ENCODE measurements around the gene SNX14. TPM values are rescaled to one million over a fixed set of nuclear protein-coding genes. Genes with fewer than 3 reads are reported as not detected.
A peak's percentile ranks its signal among the peaks of the same experiment; 100 is the strongest.

Gene SNX14
- total and polyA plus RNA-seq, 2 of the 13 experiments (the other 11 are each of a cell fraction or from before 2014, with no cell fraction given) = 83.5 to 112 TPM

DNA sequence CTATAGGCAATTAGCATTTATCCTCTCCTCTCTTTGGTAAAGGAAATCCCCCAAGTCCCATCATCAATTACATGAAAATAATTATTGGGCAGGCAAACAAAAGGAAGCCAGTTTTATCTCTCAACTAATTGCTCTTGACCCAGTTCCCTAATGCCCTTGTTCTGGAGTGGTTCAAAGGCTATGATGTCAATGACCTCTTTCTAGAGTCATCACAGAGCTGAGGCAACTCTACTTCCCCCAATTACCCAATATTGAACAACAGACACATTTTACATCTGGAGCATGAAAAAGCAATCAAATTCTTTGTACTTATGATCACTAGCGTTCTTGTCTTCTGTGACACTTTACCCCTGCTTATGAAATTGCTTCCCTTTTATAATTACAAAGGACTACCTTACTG is 100.3 kb downstream of the SNX14 start:
- CTCF ChIA-PET (ENCODE audit: low intra/inter-chr PET ratio, low total read pairs) = no interaction called here
- in situ Hi-C loops (cut with HindIII; ENCODE audit: extremely low pct_ligation_motif_present, low pct_unique_long_range_greater_than_20kb) = no loop called here
- FAIRE-seq = no peak

GRCh38 chr6:85490516-85491248 is 103.0 kb downstream of the SNX14 start:
- FAIRE-seq (no peak), ATAC-seq (0 out of 3 replicates have a peak, but pooled peaks have one; percentile 12), DNase-seq (ENCODE audit: low spot score) (no peak)
- Histone ChIP-seq H3K4me2 (ENCODE audit: low read depth, low read length) (no peak overlapping the region), H3K79me2 (ENCODE audit: insufficient read depth, low read length) (no peaks in the 10 kb centered on the region), H3K9ac (ENCODE audit: insufficient read depth, low read depth, low read length) (no peak overlapping the region), H3K27ac (ENCODE audit: extremely low read length, insufficient read depth, low read length) (no peak overlapping the region), H3K4me1 (ENCODE audit: insufficient read depth, low read length) (no peaks in the 10 kb centered on the region), H3K9me3 (ENCODE audit: low read length) (no peaks in the 10 kb centered on the region), H4K20me1 (ENCODE audit: insufficient read depth, low read length) (no peaks in the 10 kb centered on the region), H3K36me3 (replicated peaks in 1 of 2; ENCODE audit: control insufficient read depth in 1 of 2, insufficient read depth in 2 of 2, low read length in 2 of 2) (peaks cover 3 to 4% of the 10 kb centered on the region in 2 experiments; a peak in 2 of 5 replicates), H3K27me3 (ENCODE audit: control insufficient read depth in 1 of 2, insufficient read depth in 2 of 2, low read length in 2 of 2) (no peaks in the 10 kb centered on the region), H2AFZ (ENCODE audit: low read length) (no peak overlapping the region), H3K4me3 (replicated peaks in 1 of 3; ENCODE audit: insufficient read depth in 1 of 3, low read depth in 2 of 3, low read length in 3 of 3) (no peak overlapping the region)
- CTCF ChIA-PET (ENCODE audit: low intra/inter-chr PET ratio, low total read pairs) = no interaction called here
- no TSS peak for BruUV-seq (replicated peaks)
- POLR2A ChIA-PET = no interaction called here
- intact Hi-C loops (cut with micrococcal nuclease; ENCODE audit: unreplicated experiment) (no loop called here), in situ Hi-C loops (cut with HindIII; ENCODE audit: extremely low pct_ligation_motif_present, low pct_unique_long_range_greater_than_20kb) (no loop called here)
- WGBS (ENCODE audit: low lambda C conversion rate) = 89% methylated on average over 6 of the region's 6 CpGs
- TF ChIP-seq NFE2L2 (IDR thresholded peaks at IDR 0.05; ENCODE audit: low read length) (no peak), U2AF2 (IDR thresholded peaks at IDR 0.05; ENCODE audit: low read depth, low read length) (no peak), NFAT5 (CRISPR knock-in tag; IDR thresholded peaks at IDR 0.05) (no peak), SMAD9 (CRISPR knock-in tag; IDR thresholded peaks at IDR 0.05) (no peak), ZNF331 (CRISPR knock-in tag; IDR thresholded peaks at IDR 0.05) (no peak), TRIM24 (CRISPR knock-in tag; IDR thresholded peaks at IDR 0.05) (no peak), MED1 (CRISPR knock-in tag; IDR thresholded peaks at IDR 0.05) (no peak)

More for the DNA sequence above, 100.3 kb downstream of the SNX14 start:
- H3K9ac ChIP-seq (ENCODE audit: insufficient read depth, low read depth, low read length) = no peak overlapping the region
- H3K4me3 ChIP-seq (replicated peaks in 1 of 3; ENCODE audit: insufficient read depth in 1 of 3, low read depth in 2 of 3, low read length in 3 of 3) = no peak overlapping the region
- no TSS peak for BruUV-seq (replicated peaks)
- DNase-seq (ENCODE audit: low spot score) = no peak
- 46% methylated on average over 1 of the region's 1 CpG for WGBS (ENCODE audit: low lambda C conversion rate)
- no peaks in the 10 kb centered on the region for H3K4me1 ChIP-seq (ENCODE audit: insufficient read depth, low read length)
- no peak overlapping the region for H3K4me2 ChIP-seq (ENCODE audit: low read depth, low read length)
- intact Hi-C loops (cut with micrococcal nuclease; ENCODE audit: unreplicated experiment) = no loop called here
- no peak overlapping the region for H2AFZ ChIP-seq (ENCODE audit: low read length)
- no peak for ATAC-seq
- TF ChIP-seq ZNF775 (CRISPR knock-in tag; IDR thresholded peaks at IDR 0.05; ENCODE audit: borderline replicate concordance) (no peak), RXRB (CRISPR knock-in tag; IDR thresholded peaks at IDR 0.05; ENCODE audit: borderline replicate concordance) (peak; percentile 51), ZBTB26 (CRISPR knock-in tag; IDR thresholded peaks at IDR 0.05; ENCODE audit: borderline replicate concordance) (peak; percentile 90)
- peaks cover 0 to 4% of the 10 kb centered on the region in 2 experiments; a peak in 1 of 5 replicates for H3K36me3 ChIP-seq (replicated peaks in 1 of 2; ENCODE audit: control insufficient read depth in 1 of 2, insufficient read depth in 2 of 2, low read length in 2 of 2)
- H3K27ac ChIP-seq (ENCODE audit: extremely low read length, insufficient read depth, low read length) = no peak overlapping the region
- POLR2A ChIA-PET = no interaction called here
- no peaks in the 10 kb centered on the region for H3K79me2 ChIP-seq (ENCODE audit: insufficient read depth, low read length)
- H3K27me3 ChIP-seq (ENCODE audit: control insufficient read depth in 1 of 2, insufficient read depth in 2 of 2, low read length in 2 of 2) = no peaks in the 10 kb centered on the region
- H3K9me3 ChIP-seq (ENCODE audit: low read length) = peaks cover 10% of the 10 kb centered on the region; the same call in 1 of the 2 replicates
- H4K20me1 ChIP-seq (ENCODE audit: insufficient read depth, low read length) = no peaks in the 10 kb centered on the region

Measured in HepG2 (cell line).